Loucy (cell line): ENCODE results near the gene ACCSL.

ENCODE experiments used
- EZH2phosphoT487 ChIP-seq: fragments of 200-600 bp; IDR thresholded peaks from 2 replicates; pipeline ENCODE4 v1.6.1; 2018; ENCODE audit warnings: antibody characterized with exemption, mild to moderate bottlenecking, moderate library complexity, borderline replicate concordance
- TF ChIP-seq, protein P1 (sequence below): fragments of 200-600 bp; sonication (generic); conservative IDR thresholded peaks from 2 replicates; pipeline ENCODE4 v1.5.1; 2014; ENCODE audit warnings: mild to moderate bottlenecking, antibody characterized with exemption, low read length

DNA sequence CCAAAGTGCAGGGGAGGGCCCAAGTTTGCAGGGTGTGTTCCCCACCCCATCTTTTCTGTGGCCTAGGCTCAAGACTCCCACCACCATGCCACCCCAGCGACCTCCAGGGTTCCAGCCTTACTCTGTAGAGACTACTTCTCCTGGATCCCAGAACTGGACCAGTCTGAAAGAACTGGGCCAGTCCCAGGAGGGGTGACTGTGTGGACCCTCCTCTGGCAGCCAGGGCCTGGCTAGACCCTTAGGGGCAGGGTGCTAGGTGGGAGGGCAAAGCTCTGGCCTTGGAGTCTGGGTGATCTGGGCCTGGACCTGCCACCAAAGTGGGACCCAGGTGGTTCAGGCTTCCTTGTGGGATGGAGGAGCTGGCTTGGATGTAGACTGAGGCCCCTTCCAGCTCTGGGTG lies 41.8 kb upstream of the ACCSL start:
- TF ChIP-seq, protein P1, sequence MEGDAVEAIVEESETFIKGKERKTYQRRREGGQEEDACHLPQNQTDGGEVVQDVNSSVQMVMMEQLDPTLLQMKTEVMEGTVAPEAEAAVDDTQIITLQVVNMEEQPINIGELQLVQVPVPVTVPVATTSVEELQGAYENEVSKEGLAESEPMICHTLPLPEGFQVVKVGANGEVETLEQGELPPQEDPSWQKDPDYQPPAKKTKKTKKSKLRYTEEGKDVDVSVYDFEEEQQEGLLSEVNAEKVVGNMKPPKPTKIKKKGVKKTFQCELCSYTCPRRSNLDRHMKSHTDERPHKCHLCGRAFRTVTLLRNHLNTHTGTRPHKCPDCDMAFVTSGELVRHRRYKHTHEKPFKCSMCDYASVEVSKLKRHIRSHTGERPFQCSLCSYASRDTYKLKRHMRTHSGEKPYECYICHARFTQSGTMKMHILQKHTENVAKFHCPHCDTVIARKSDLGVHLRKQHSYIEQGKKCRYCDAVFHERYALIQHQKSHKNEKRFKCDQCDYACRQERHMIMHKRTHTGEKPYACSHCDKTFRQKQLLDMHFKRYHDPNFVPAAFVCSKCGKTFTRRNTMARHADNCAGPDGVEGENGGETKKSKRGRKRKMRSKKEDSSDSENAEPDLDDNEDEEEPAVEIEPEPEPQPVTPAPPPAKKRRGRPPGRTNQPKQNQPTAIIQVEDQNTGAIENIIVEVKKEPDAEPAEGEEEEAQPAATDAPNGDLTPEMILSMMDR, result no peak
- TF ChIP-seq EZH2phosphoT487, result no peak
